GM12878 (cell line): ENCODE results near the gene FSIP1. TPM values are rescaled to one million over a fixed set of nuclear protein-coding genes. Genes with fewer than 3 reads are reported as not detected.

ENCODE experiments used
- ATAC-seq: fragments of 200-7000 bp; cut with Tn5 transposase; 3 replicates; pipeline ENCODE4 v1.9.1; 2020; ENCODE audit warnings: mild to moderate bottlenecking, moderate library complexity
- BruUV-seq: library from RNA; stranded (reverse); fragments of 400-500 nt; replicated peaks from 2 replicates; lab custom pipeline; 2021; lab: Mats Ljungman, UMichigan
- CTCF ChIA-PET: fragments of 300-600 bp; sonication (Branson Sonifier 250); formaldehyde crosslinking; extraction: SDS; loops from one replicate; lab custom pipeline; 2021; ENCODE audit warnings: inconsistent platforms; lab: Yijun Ruan, JAX
- POLR2A ChIA-PET: fragments of 350-600 bp; formaldehyde crosslinking; extraction: SDS; loops from one replicate; lab custom pipeline; 2021; ENCODE audit warnings: inconsistent platforms; lab: Charles Lee
- RAD21 ChIA-PET: fragments of 300-600 bp; sonication (Branson Sonifier 250); formaldehyde crosslinking; loops from one replicate; lab custom pipeline; 2023; ENCODE audit warnings: antibody characterized with exemption; ENCODE audit not compliant: unreplicated experiment; lab: Charles Lee
- SMC1A ChIA-PET: fragments of 300-600 bp; sonication (Branson Sonifier 250); formaldehyde crosslinking; loops from one replicate; lab custom pipeline; 2023; ENCODE audit not compliant: unreplicated experiment, uncharacterized antibody; lab: Charles Lee
- DNase-seq: peaks from one replicate; pipeline ENCODE4 v3.0.0-alpha.2; 2011; ENCODE audit warnings: low read depth, low spot score
- FAIRE-seq: peaks from 3 replicates; lab custom pipeline; 2011; peaks lifted over from hg19 to GRCh38; lab: Jason Lieb, UNC
- H2AFZ ChIP-seq: 2 replicates; pipeline ENCODE4 v1.6.0; 2011; ENCODE audit warnings: low read depth, low read length, control low read depth; ENCODE audit not compliant: control insufficient read depth
- H3K27ac ChIP-seq: 2 replicates; pipeline ENCODE4 v1.5.1; 2011; ENCODE audit warnings: control low read depth; ENCODE audit not compliant: control insufficient read depth, insufficient read depth
- H3K27me3 ChIP-seq, 2 experiments: replicated peaks in 1 of 2; 2 replicates each; pipeline versions ENCODE4 v1.6.0 to v1.6.1; 2011; ENCODE audit warnings: low read length in 1 of 2; ENCODE audit not compliant: control insufficient read depth in 2 of 2, insufficient read depth in 2 of 2
- H3K36me3 ChIP-seq, 2 experiments: 2 replicates each; pipeline ENCODE4 v1.5.1; 2011; ENCODE audit warnings: low read length in 1 of 2; ENCODE audit not compliant: control insufficient read depth in 2 of 2, insufficient read depth in 2 of 2
- H3K4me1 ChIP-seq: 2 replicates; pipeline ENCODE4 v1.6.1; 2011; ENCODE audit warnings: mild to moderate bottlenecking, low read length, moderate library complexity, mixed read lengths; ENCODE audit not compliant: control insufficient read depth, insufficient read depth
- H3K4me2 ChIP-seq: 2 replicates; pipeline ENCODE4 v1.6.0; 2011; ENCODE audit warnings: control low read depth; ENCODE audit not compliant: control insufficient read depth, insufficient read depth
- H3K4me3 ChIP-seq: fragments of 200-600 bp; sonication (generic); 2 replicates; pipeline ENCODE4 v1.5.1; 2016
- H3K79me2 ChIP-seq: 2 replicates; pipeline ENCODE4 v1.6.0; 2011; ENCODE audit warnings: low read length; ENCODE audit not compliant: control insufficient read depth, insufficient read depth
- H3K9ac ChIP-seq: 2 replicates; pipeline ENCODE4 v1.8.0; 2011; ENCODE audit warnings: low read length, control low read depth, mixed read lengths; ENCODE audit not compliant: control insufficient read depth, insufficient read depth
- H3K9me3 ChIP-seq: replicated peaks from 3 replicates; pipeline ENCODE4 v1.5.1; 2011; ENCODE audit warnings: mild to moderate bottlenecking, low read length; ENCODE audit not compliant: control insufficient read depth, insufficient read depth
- H4K20me1 ChIP-seq: 2 replicates; pipeline ENCODE4 v1.6.0; 2011; ENCODE audit not compliant: control insufficient read depth, insufficient read depth
- BACH1 ChIP-seq: fragments of 450-650 bp; IDR thresholded peaks from 2 replicates; pipeline ENCODE4 v1.6.1; 2017; ENCODE audit warnings: mild to moderate bottlenecking, borderline replicate concordance
- DPF2 ChIP-seq: fragments of 450-650 bp; IDR thresholded peaks from 2 replicates; pipeline ENCODE4 v1.6.1; 2017; ENCODE audit warnings: mild to moderate bottlenecking
- KAT2A ChIP-seq: conservative IDR thresholded peaks from 2 replicates; pipeline ENCODE4 v1.6.1; 2011; ENCODE audit warnings: low read depth, low read length; ENCODE audit not compliant: control insufficient read depth
- MYB ChIP-seq: fragments of 150-350 bp; IDR thresholded peaks from 2 replicates; pipeline ENCODE4 v1.6.1; 2014; ENCODE audit warnings: mild to moderate bottlenecking, low read depth, low read length, borderline replicate concordance
- NR2F1 ChIP-seq: fragments of 450-650 bp; conservative IDR thresholded peaks from 2 replicates; pipeline ENCODE4 v1.6.1; 2017; ENCODE audit warnings: mild to moderate bottlenecking
- RBBP5 ChIP-seq: fragments of 200-600 bp; sonication (generic); conservative IDR thresholded peaks from 2 replicates; pipeline ENCODE4 v1.6.1; 2016
- RFX5 ChIP-seq: IDR thresholded peaks from 2 replicates; pipeline ENCODE4 v1.6.1; 2011; ENCODE audit warnings: low read depth, low read length, improper control_type of control experiment
- RUNX3 ChIP-seq: IDR thresholded peaks from 2 replicates; pipeline ENCODE4 v1.6.1; 2012; ENCODE audit warnings: low read length, inconsistent platforms
- SPI1 ChIP-seq: IDR thresholded peaks from 2 replicates; pipeline ENCODE4 v1.6.1; 2011; ENCODE audit warnings: low read depth, mild to moderate bottlenecking, low read length, moderate library complexity, borderline replicate concordance; ENCODE audit not compliant: insufficient read depth
- SUPT20H ChIP-seq: IDR thresholded peaks from 2 replicates; pipeline ENCODE4 v1.6.1; 2011; ENCODE audit warnings: low read depth, mild to moderate bottlenecking, low read length, moderate library complexity, borderline replicate concordance; ENCODE audit not compliant: control insufficient read depth
- YY1 ChIP-seq: IDR thresholded peaks from 2 replicates; pipeline ENCODE4 v1.6.1; 2011; ENCODE audit warnings: low read depth, mild to moderate bottlenecking, low read length
- ZSCAN29 ChIP-seq: fragments of 450-650 bp; IDR thresholded peaks from 2 replicates; pipeline ENCODE4 v1.6.1; 2017; ENCODE audit warnings: mild to moderate bottlenecking, moderate library complexity
- WGBS: methylation state at CpG from one replicate; pipeline ENCODE4 v1.1.6; 2016; ENCODE audit warnings: low lambda C conversion rate; ENCODE audit not compliant: insufficient replicate concordance, insufficient coverage; ENCODE audit errors: missing lambda C conversion rate; 5-methylcytosine and 5-hydroxymethylcytosine counted together
- in situ Hi-C: fragments of 300-500 bp; cut with MboI; formaldehyde crosslinking; loops from 9 replicates; pipeline ENCODE4 v1.14.3; 2018; ENCODE audit warnings: mixed read lengths
- intact Hi-C: fragments of 100-400 bp; cut with micrococcal nuclease; formaldehyde crosslinking; loops from one replicate; pipeline ENCODE4 v1.14.2; 2022; ENCODE audit not compliant: unreplicated experiment
- polyA plus RNA-seq, 11 experiments: library from polyadenylated mRNA; depleted of rRNA in 4 of 11; unstranded in 6 of 11; stranded (reverse) in 5 of 11; fragments of >200 nt; fragmentation: Nextera tagmentation in 4 of 11; fragmentation: Illumina TruSeq in 1 of 11; extraction: Ambion mirVana in 4 of 11; extraction: Trizol in 1 of 11; gene quantifications; 1 replicate in 1 of 11; 2 replicates in 10 of 11; pipeline versions ENCODE4 v1.2.1 to v1.2.3, GENCODE V29; 2011 to 2016; ENCODE audit warnings: inconsistent platforms in 2 of 11, missing spikeins in 2 of 11, low read depth in 1 of 11
- total RNA-seq, 4 experiments: library from RNA; depleted of rRNA in 3 of 4; stranded (reverse); fragments of >200 nt in 3 of 4; fragmentation: Illumina TruSeq in 1 of 4; extraction: Trizol in 1 of 4; gene quantifications; 2 replicates each; pipeline versions ENCODE4 v1.2.1 to v1.2.3, GENCODE V29; 2013 to 2021
- TF ChIP-seq, protein P1 (sequence below): fragments of 450-650 bp; conservative IDR thresholded peaks from 2 replicates; pipeline ENCODE4 v1.6.1; 2017; ENCODE audit warnings: mild to moderate bottlenecking, moderate library complexity
- TF ChIP-seq, protein P2 (sequence below): IDR thresholded peaks from 2 replicates; pipeline ENCODE4 v1.6.1; 2011; ENCODE audit warnings: borderline replicate concordance, low read depth, mild to moderate bottlenecking, moderate library complexity, low read length; ENCODE audit not compliant: insufficient read depth, poor library complexity, severe bottlenecking
- TF ChIP-seq, protein P3 (sequence below): fragments of 450-650 bp; IDR thresholded peaks from 2 replicates; pipeline ENCODE4 v1.6.1; 2016; ENCODE audit warnings: mild to moderate bottlenecking
- TF ChIP-seq, protein P4 (sequence below): fragments of 450-650 bp; formaldehyde crosslinking; IDR thresholded peaks from 2 replicates; pipeline ENCODE4 v1.5.0; 2022; ENCODE audit warnings: mild to moderate bottlenecking, missing genetic modification characterization

The FSIP1 gene
- total and polyA plus RNA-seq, 10 of the 15 experiments (the other 5 are each of a cell fraction or from before 2014, with no cell fraction given) = 0.15 to 0.67 (median 0.35) TPM

DNA sequence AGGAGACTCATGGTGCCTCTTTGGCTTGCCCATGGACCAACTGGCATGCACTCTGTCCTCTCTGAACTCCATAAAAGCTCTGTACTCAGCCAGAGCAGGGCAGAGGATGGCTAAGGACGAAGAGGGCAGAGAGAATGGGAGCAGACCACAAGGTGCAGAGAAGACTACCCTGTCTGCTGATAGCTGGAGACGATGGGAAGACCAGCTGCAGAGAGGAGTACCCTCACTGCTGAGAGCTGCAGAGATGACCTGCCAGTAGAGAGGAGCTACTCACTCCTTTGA lies 136.7 kb downstream of the FSIP1 start:
- 28% methylated on average over 2 of the region's 2 CpGs for WGBS
- ATAC-seq (no peak), DNase-seq (no peak), FAIRE-seq (no peak)
- Histone ChIP-seq H3K79me2 (no peaks in the 10 kb centered on the region), H3K4me2 (no peak overlapping the region), H3K27me3 (peaks cover 0 to 1% of the 10 kb centered on the region in 2 experiments; a peak in 1 of 4 replicates), H2AFZ (no peak overlapping the region), H3K4me1 (no peaks in the 10 kb centered on the region), H4K20me1 (no peaks in the 10 kb centered on the region), H3K36me3 (no peaks in the 10 kb centered on the region), H3K9me3 (no peaks in the 10 kb centered on the region), H3K27ac (no peak overlapping the region), H3K4me3 (no peak overlapping the region), H3K9ac (no peak overlapping the region)
- SMC1A ChIA-PET = no interaction called here
- POLR2A ChIA-PET = no interaction called here
- RAD21 ChIA-PET = interaction anchor here (0.9 kb wide), 1 partner anchor 63 kb away, joined by 3 read pairs; no protein-coding TSS in a partner anchor
- CTCF ChIA-PET = no interaction called here
- in situ Hi-C loops (no loop called here), intact Hi-C loops (no loop called here)
- TF ChIP-seq SUPT20H = no peak
- TF ChIP-seq RFX5 = no peak
- no peak for TF ChIP-seq ZSCAN29
- TF ChIP-seq KAT2A = no peak
- TF ChIP-seq NR2F1 = no peak
- TF ChIP-seq MYB = no peak
- TF ChIP-seq YY1 = no peak
- TF ChIP-seq BACH1 = no peak
- TF ChIP-seq DPF2 = no peak
- TF ChIP-seq, protein P1, sequence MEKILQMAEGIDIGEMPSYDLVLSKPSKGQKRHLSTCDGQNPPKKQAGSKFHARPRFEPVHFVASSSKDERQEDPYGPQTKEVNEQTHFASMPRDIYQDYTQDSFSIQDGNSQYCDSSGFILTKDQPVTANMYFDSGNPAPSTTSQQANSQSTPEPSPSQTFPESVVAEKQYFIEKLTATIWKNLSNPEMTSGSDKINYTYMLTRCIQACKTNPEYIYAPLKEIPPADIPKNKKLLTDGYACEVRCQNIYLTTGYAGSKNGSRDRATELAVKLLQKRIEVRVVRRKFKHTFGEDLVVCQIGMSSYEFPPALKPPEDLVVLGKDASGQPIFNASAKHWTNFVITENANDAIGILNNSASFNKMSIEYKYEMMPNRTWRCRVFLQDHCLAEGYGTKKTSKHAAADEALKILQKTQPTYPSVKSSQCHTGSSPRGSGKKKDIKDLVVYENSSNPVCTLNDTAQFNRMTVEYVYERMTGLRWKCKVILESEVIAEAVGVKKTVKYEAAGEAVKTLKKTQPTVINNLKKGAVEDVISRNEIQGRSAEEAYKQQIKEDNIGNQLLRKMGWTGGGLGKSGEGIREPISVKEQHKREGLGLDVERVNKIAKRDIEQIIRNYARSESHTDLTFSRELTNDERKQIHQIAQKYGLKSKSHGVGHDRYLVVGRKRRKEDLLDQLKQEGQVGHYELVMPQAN = no peak
- TF ChIP-seq, protein P2, sequence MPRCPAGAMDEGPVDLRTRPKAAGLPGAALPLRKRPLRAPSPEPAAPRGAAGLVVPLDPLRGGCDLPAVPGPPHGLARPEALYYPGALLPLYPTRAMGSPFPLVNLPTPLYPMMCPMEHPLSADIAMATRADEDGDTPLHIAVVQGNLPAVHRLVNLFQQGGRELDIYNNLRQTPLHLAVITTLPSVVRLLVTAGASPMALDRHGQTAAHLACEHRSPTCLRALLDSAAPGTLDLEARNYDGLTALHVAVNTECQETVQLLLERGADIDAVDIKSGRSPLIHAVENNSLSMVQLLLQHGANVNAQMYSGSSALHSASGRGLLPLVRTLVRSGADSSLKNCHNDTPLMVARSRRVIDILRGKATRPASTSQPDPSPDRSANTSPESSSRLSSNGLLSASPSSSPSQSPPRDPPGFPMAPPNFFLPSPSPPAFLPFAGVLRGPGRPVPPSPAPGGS = no peak
- TF ChIP-seq, protein P3, sequence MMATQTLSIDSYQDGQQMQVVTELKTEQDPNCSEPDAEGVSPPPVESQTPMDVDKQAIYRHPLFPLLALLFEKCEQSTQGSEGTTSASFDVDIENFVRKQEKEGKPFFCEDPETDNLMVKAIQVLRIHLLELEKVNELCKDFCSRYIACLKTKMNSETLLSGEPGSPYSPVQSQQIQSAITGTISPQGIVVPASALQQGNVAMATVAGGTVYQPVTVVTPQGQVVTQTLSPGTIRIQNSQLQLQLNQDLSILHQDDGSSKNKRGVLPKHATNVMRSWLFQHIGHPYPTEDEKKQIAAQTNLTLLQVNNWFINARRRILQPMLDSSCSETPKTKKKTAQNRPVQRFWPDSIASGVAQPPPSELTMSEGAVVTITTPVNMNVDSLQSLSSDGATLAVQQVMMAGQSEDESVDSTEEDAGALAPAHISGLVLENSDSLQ = no peak
- no peak for TF ChIP-seq RBBP5
- TF ChIP-seq, protein P4, sequence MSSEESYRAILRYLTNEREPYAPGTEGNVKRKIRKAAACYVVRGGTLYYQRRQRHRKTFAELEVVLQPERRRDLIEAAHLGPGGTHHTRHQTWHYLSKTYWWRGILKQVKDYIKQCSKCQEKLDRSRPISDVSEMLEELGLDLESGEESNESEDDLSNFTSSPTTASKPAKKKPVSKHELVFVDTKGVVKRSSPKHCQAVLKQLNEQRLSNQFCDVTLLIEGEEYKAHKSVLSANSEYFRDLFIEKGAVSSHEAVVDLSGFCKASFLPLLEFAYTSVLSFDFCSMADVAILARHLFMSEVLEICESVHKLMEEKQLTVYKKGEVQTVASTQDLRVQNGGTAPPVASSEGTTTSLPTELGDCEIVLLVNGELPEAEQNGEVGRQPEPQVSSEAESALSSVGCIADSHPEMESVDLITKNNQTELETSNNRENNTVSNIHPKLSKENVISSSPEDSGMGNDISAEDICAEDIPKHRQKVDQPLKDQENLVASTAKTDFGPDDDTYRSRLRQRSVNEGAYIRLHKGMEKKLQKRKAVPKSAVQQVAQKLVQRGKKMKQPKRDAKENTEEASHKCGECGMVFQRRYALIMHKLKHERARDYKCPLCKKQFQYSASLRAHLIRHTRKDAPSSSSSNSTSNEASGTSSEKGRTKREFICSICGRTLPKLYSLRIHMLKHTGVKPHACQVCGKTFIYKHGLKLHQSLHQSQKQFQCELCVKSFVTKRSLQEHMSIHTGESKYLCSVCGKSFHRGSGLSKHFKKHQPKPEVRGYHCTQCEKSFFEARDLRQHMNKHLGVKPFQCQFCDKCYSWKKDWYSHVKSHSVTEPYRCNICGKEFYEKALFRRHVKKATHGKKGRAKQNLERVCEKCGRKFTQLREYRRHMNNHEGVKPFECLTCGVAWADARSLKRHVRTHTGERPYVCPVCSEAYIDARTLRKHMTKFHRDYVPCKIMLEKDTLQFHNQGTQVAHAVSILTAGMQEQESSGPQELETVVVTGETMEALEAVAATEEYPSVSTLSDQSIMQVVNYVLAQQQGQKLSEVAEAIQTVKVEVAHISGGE (CRISPR knock-in tag) = no peak
- no peak for TF ChIP-seq SPI1
- no peak for TF ChIP-seq RUNX3
- no TSS peak for BruUV-seq
